Loucy (cell line): ENCODE results near the gene PTH2R.

Experiments used
- H2AFZ ChIP-seq: fragments of 200-600 bp; sonication (generic); 2 replicates; pipeline ENCODE4 v1.6.0; 2016; ENCODE audit warnings: antibody characterized with exemption, mild to moderate bottlenecking, low read length, moderate library complexity
- H3F3A ChIP-seq: fragments of 200-600 bp; 2 replicates; pipeline ENCODE4 v1.6.0; 2016; ENCODE audit warnings: antibody characterized with exemption, low read depth, mild to moderate bottlenecking
- H3K27me3 ChIP-seq: fragments of 200-600 bp; sonication (generic); 2 replicates; pipeline ENCODE4 v1.6.1; 2014; ENCODE audit warnings: low read length, mild to moderate bottlenecking; ENCODE audit not compliant: insufficient read depth, poor library complexity, severe bottlenecking
- H3K36me3 ChIP-seq: fragments of 200-600 bp; sonication (generic); 2 replicates; pipeline ENCODE4 v1.6.1; 2016; ENCODE audit warnings: low read length; ENCODE audit not compliant: insufficient read depth
- H3K4me1 ChIP-seq: fragments of 200-600 bp; sonication (generic); 2 replicates; pipeline ENCODE4 v1.5.1; 2014; ENCODE audit warnings: low read length, mild to moderate bottlenecking; ENCODE audit not compliant: insufficient read depth, poor library complexity, severe bottlenecking
- H3K4me2 ChIP-seq: fragments of 200-600 bp; sonication (generic); 2 replicates; pipeline ENCODE4 v1.6.0; 2014; ENCODE audit warnings: antibody characterized with exemption, low read length, low read depth, mild to moderate bottlenecking; ENCODE audit not compliant: poor library complexity, severe bottlenecking
- H3K4me3 ChIP-seq: fragments of 200-600 bp; sonication (generic); 2 replicates; pipeline ENCODE4 v1.5.1; 2014; ENCODE audit warnings: low read length, mild to moderate bottlenecking, mixed read lengths; ENCODE audit not compliant: poor library complexity, severe bottlenecking
- H3K79me2 ChIP-seq: fragments of 200-600 bp; sonication (generic); 2 replicates; pipeline ENCODE4 v1.6.1; 2014; ENCODE audit warnings: low read length; ENCODE audit not compliant: insufficient read depth
- H3K9ac ChIP-seq: fragments of 200-600 bp; sonication (generic); 2 replicates; pipeline ENCODE4 v1.6.0; 2014; ENCODE audit warnings: mild to moderate bottlenecking, low read depth, low read length, moderate library complexity; ENCODE audit not compliant: poor library complexity, severe bottlenecking
- H3K9me2 ChIP-seq: fragments of 200-600 bp; sonication (generic); replicated peaks from 2 replicates; pipeline ENCODE4 v1.6.1; 2016; ENCODE audit warnings: low read depth, low read length, mixed read lengths
- H3K9me3 ChIP-seq: fragments of 200-600 bp; sonication (generic); 2 replicates; pipeline ENCODE4 v1.6.1; 2014; ENCODE audit warnings: mild to moderate bottlenecking, antibody characterized with exemption, low read length, low read depth; ENCODE audit not compliant: insufficient read depth
- H4K20me1 ChIP-seq: fragments of 200-600 bp; sonication (generic); 2 replicates; pipeline ENCODE4 v1.6.0; 2014; ENCODE audit warnings: antibody characterized with exemption, low read length, mild to moderate bottlenecking; ENCODE audit not compliant: insufficient read depth, poor library complexity, severe bottlenecking
- CTCF ChIP-seq: fragments of 200-600 bp; sonication (generic); conservative IDR thresholded peaks from 2 replicates; pipeline ENCODE4 v1.5.1; 2014; ENCODE audit warnings: mild to moderate bottlenecking, antibody characterized with exemption, low read length
- EZH2phosphoT487 ChIP-seq: fragments of 200-600 bp; IDR thresholded peaks from 2 replicates; pipeline ENCODE4 v1.6.1; 2018; ENCODE audit warnings: antibody characterized with exemption, mild to moderate bottlenecking, moderate library complexity, borderline replicate concordance

Gene PTH2R

DNA sequence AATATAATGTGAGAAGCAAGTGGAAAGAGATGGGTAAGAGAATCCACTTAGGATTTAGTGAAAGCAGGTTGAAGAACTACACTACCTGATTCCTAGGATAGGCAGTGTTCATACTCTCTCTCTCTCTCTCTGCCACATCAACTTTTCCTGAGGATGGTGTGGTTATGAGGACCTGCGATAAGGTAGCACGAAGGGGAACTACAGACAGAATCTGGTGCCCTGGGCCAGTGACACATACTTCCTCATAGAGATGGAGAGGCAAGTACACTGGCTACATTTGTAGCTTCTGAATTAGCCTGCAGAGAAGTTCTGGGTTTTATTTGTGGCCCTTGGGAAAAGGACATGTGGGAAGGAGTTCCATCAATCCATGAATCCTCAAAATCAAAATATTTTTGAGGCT, 44.5 kb downstream of the PTH2R start:
- no peaks in the 10 kb centered on the region for H3K27me3 ChIP-seq
- no peak overlapping the region for H2AFZ ChIP-seq
- H3K4me3 ChIP-seq: no peak overlapping the region
- H4K20me1 ChIP-seq: no peaks in the 10 kb centered on the region
- H3K4me1 ChIP-seq: no peaks in the 10 kb centered on the region
- H3K9ac ChIP-seq: no peak overlapping the region
- no peaks in the 10 kb centered on the region for H3K36me3 ChIP-seq
- no peaks in the 10 kb centered on the region for H3K9me2 ChIP-seq
- H3F3A ChIP-seq: no peaks in the 10 kb centered on the region
- H3K79me2 ChIP-seq: no peaks in the 10 kb centered on the region
- TF ChIP-seq EZH2phosphoT487: no peak
- no peak for TF ChIP-seq CTCF
- no peaks in the 10 kb centered on the region for H3K9me3 ChIP-seq
- H3K4me2 ChIP-seq: no peak overlapping the region

GRCh38 chr2:208454861-208455260, 48.3 kb downstream of the PTH2R start:
- Histone ChIP-seq H3K4me3 (no peak overlapping the region), H3K4me1 (no peaks in the 10 kb centered on the region), H3K27me3 (no peaks in the 10 kb centered on the region), H3K9ac (no peak overlapping the region), H2AFZ (no peak overlapping the region), H3K9me2 (no peaks in the 10 kb centered on the region), H3K36me3 (no peaks in the 10 kb centered on the region), H4K20me1 (no peaks in the 10 kb centered on the region), H3K4me2 (no peak overlapping the region), H3K9me3 (no peaks in the 10 kb centered on the region), H3F3A (no peaks in the 10 kb centered on the region), H3K79me2 (no peaks in the 10 kb centered on the region)
- TF ChIP-seq EZH2phosphoT487 (no peak), CTCF (no peak)

DNA sequence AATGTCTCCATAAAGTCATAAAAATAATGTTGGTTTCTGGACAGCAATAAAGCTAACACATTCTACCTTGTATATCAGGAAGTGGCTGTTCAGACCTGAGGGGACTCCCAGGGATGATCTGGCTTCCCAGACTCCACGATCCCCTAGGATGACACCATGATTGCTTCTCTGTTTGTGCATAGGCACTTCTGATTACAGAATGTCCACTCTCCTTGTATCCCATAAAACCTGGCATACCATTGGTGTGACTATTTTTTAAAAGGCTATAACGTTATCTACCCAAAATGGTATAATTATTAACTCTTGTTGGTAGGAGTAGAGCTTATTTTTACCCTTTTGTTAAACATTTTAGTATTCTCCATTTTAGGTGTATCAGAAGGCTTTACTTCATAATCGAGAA, 57.1 kb downstream of the PTH2R start:
- H3K4me2 ChIP-seq: no peak overlapping the region
- no peaks in the 10 kb centered on the region for H3K9me3 ChIP-seq
- no peak overlapping the region for H3K9ac ChIP-seq
- no peak overlapping the region for H3K4me3 ChIP-seq
- no peaks in the 10 kb centered on the region for H3K9me2 ChIP-seq
- no peaks in the 10 kb centered on the region for H3K36me3 ChIP-seq
- H4K20me1 ChIP-seq: no peaks in the 10 kb centered on the region
- H3F3A ChIP-seq: no peaks in the 10 kb centered on the region
- no peaks in the 10 kb centered on the region for H3K4me1 ChIP-seq
- TF ChIP-seq CTCF (no peak), EZH2phosphoT487 (no peak)
- H3K27me3 ChIP-seq: no peaks in the 10 kb centered on the region
- no peak overlapping the region for H2AFZ ChIP-seq
- no peaks in the 10 kb centered on the region for H3K79me2 ChIP-seq
